ENCODE data around the gene NRG2. TPM values are rescaled to one million over a fixed set of nuclear protein-coding genes. Genes with fewer than 3 reads are reported as not detected.

The NRG2 gene
- total RNA-seq, 1 experiment from 2014 or later: 0.91 TPM

GRCh38 chr5:139817362-139817761 is 225.7 kb downstream of the NRG2 start:
- intact Hi-C loops (cut with micrococcal nuclease): no loop called here
- H3K9me3 ChIP-seq (ENCODE audit: control insufficient read depth in 1 of 2, insufficient read depth in 1 of 2, low read depth in 1 of 2, low read length in 2 of 2): peaks cover 0 to 4% of the 10 kb centered on the region in 2 experiments; a peak in 1 of 4 replicates
- H3K27me3 ChIP-seq (ENCODE audit: insufficient read depth, low read length): no peaks in the 10 kb centered on the region
- H3K36me3 ChIP-seq (ENCODE audit: control insufficient read depth in 1 of 2, insufficient read depth in 2 of 2, low read length in 2 of 2): no peaks in the 10 kb centered on the region
- H3K9ac ChIP-seq (ENCODE audit: low read length): no peak overlapping the region
- no peaks in the 10 kb centered on the region for H3K4me1 ChIP-seq (ENCODE audit: control insufficient read depth in 1 of 2, insufficient read depth in 2 of 2, low read length in 2 of 2)
- ATAC-seq (no peak), DNase-seq (ENCODE audit: low read depth, low spot score) (no peak)
- ChIA-PET POLR2A (no interaction called here), RAD21 (ENCODE audit: low non-redundant PET in 1 of 2, low total read pairs in 2 of 2, uncharacterized antibody in 2 of 2, unreplicated experiment in 2 of 2) (no interaction called here), CTCF (no interaction called here)
- no peak overlapping the region for H3K4me2 ChIP-seq (ENCODE audit: low read length)
- H3K4me3 ChIP-seq (replicated peaks in 1 of 2; ENCODE audit: low read depth in 1 of 2, low read length in 2 of 2): no peak overlapping the region
- no peaks in the 10 kb centered on the region for H4K20me1 ChIP-seq (ENCODE audit: insufficient read depth)
- no peak overlapping the region for H3K27ac ChIP-seq (ENCODE audit: low read depth, low read length)
- H3K79me2 ChIP-seq (ENCODE audit: insufficient read depth, low read length): no peaks in the 10 kb centered on the region
- H3K9me2 ChIP-seq (ENCODE audit: insufficient read depth): no peaks in the 10 kb centered on the region
- TF ChIP-seq EGR1 (IDR thresholded peaks at IDR 0.05; ENCODE audit: low read depth): no peak
- TF ChIP-seq FOSL1 (IDR thresholded peaks at IDR 0.05; ENCODE audit: low read depth): no peak
- TF ChIP-seq POLR2A (IDR thresholded peaks at IDR 0.05; ENCODE audit: borderline replicate concordance, extremely low read depth, insufficient read depth, insufficient read length): no peak
- TF ChIP-seq EZH2 (IDR thresholded peaks at IDR 0.05): no peak
- TF ChIP-seq JUND (IDR thresholded peaks at IDR 0.05): no peak
- no peak for TF ChIP-seq ZBTB33 (IDR thresholded peaks at IDR 0.05; ENCODE audit: extremely low read depth, insufficient replicate concordance, low read length)
- no peak for TF ChIP-seq ZNF274 (IDR thresholded peaks at IDR 0.05; ENCODE audit: low read depth, low read length)
- no peak for TF ChIP-seq ELF1 (IDR thresholded peaks at IDR 0.05; ENCODE audit: borderline replicate concordance, low read depth)
- TF ChIP-seq ZFX (IDR thresholded peaks at IDR 0.05): no peak
- TF ChIP-seq SIN3A (IDR thresholded peaks at IDR 0.05; ENCODE audit: low read depth): no peak
- no peak for TF ChIP-seq REST (IDR thresholded peaks at IDR 0.05; ENCODE audit: low read depth)
- no peak overlapping the region for H2AFZ ChIP-seq (ENCODE audit: low read depth, low read length, poor library complexity, severe bottlenecking)
- BruUV-seq (replicated peaks): no TSS peak
